Astrocyte (in vitro differentiated cells and primary cell): ENCODE results near the gene NABP1. TPM values are rescaled to one million over a fixed set of nuclear protein-coding genes. Genes with fewer than 3 reads are reported as not detected.

ENCODE experiments used
- DNase-seq: peaks from one replicate; pipeline ENCODE4 v3.0.0-alpha.2; 2010; ENCODE audit warnings: low read depth
- FAIRE-seq: peaks from 2 replicates; lab custom pipeline; 2011; peaks lifted over from hg19 to GRCh38; lab: Jason Lieb, UNC
- H2AFZ ChIP-seq: 2 replicates; pipeline ENCODE4 v1.6.0; 2012; ENCODE audit warnings: low read depth, low read length, inconsistent platforms
- H3K27ac ChIP-seq: 2 replicates; pipeline ENCODE4 v1.5.1; 2011; ENCODE audit warnings: low read depth, low read length, inconsistent platforms
- H3K27me3 ChIP-seq: 2 replicates; pipeline ENCODE4 v1.6.0; 2011; ENCODE audit warnings: low read length, inconsistent platforms; ENCODE audit not compliant: insufficient read depth
- H3K36me3 ChIP-seq: 2 replicates; pipeline ENCODE4 v1.5.1; 2011; ENCODE audit warnings: low read length, inconsistent platforms; ENCODE audit not compliant: insufficient read depth
- H3K4me1 ChIP-seq: 2 replicates; pipeline ENCODE4 v1.5.1; 2011; ENCODE audit warnings: low read length, inconsistent platforms; ENCODE audit not compliant: insufficient read depth
- H3K4me2 ChIP-seq: 2 replicates; pipeline ENCODE4 v1.6.0; 2012; ENCODE audit warnings: low read length, inconsistent platforms
- H3K4me3 ChIP-seq: 2 replicates; pipeline ENCODE4 v1.5.1; 2011; ENCODE audit warnings: low read depth, mild to moderate bottlenecking, low read length, inconsistent platforms; ENCODE audit not compliant: insufficient read depth
- H3K79me2 ChIP-seq: 2 replicates; pipeline ENCODE4 v1.6.0; 2012; ENCODE audit warnings: mild to moderate bottlenecking, low read length, inconsistent platforms; ENCODE audit not compliant: insufficient read depth
- H3K9ac ChIP-seq: 2 replicates; pipeline ENCODE4 v1.6.0; 2012; ENCODE audit warnings: mild to moderate bottlenecking, low read length, inconsistent platforms
- H3K9me3 ChIP-seq: 2 replicates; pipeline ENCODE4 v1.5.1; 2012; ENCODE audit warnings: low read depth, mild to moderate bottlenecking, low read length, inconsistent platforms; ENCODE audit not compliant: insufficient read depth
- H4K20me1 ChIP-seq: 2 replicates; pipeline ENCODE4 v1.6.0; 2012; ENCODE audit warnings: low read length, inconsistent platforms; ENCODE audit not compliant: insufficient read depth
- H3K27ac Mint-ChIP-seq: one replicate; pipeline ENCODE4 v1.8.0; 2021; ENCODE audit warnings: mild to moderate bottlenecking, mixed read lengths; ENCODE audit not compliant: unreplicated experiment
- H3K27me3 Mint-ChIP-seq: one replicate; pipeline ENCODE4 v1.8.0; 2021; ENCODE audit warnings: low read depth, mixed read lengths; ENCODE audit not compliant: unreplicated experiment
- H3K36me3 Mint-ChIP-seq: one replicate; pipeline ENCODE4 v1.8.0; 2021; ENCODE audit warnings: low read depth, mixed read lengths; ENCODE audit not compliant: unreplicated experiment
- H3K4me1 Mint-ChIP-seq: one replicate; pipeline ENCODE4 v1.8.0; 2021; ENCODE audit warnings: low read depth, mixed read lengths; ENCODE audit not compliant: unreplicated experiment
- H3K4me3 Mint-ChIP-seq: one replicate; pipeline ENCODE4 v1.8.0; 2021; ENCODE audit warnings: mild to moderate bottlenecking, moderate library complexity, mixed read lengths; ENCODE audit not compliant: unreplicated experiment
- H3K9me3 Mint-ChIP-seq: one replicate; pipeline ENCODE4 v1.8.0; 2021; ENCODE audit warnings: mild to moderate bottlenecking, mixed read lengths; ENCODE audit not compliant: unreplicated experiment
- EZH2 ChIP-seq: IDR thresholded peaks from 2 replicates; pipeline ENCODE4 v1.6.1; 2012; ENCODE audit warnings: mild to moderate bottlenecking, low read length, inconsistent platforms; ENCODE audit not compliant: insufficient read depth
- total RNA-seq: library from RNA; stranded (reverse); gene quantifications from 2 replicates; pipeline ENCODE4 v1.2.1, GENCODE V29; 2021
- TF ChIP-seq, protein P1 (sequence below): IDR thresholded peaks from 2 replicates; pipeline ENCODE4 v1.5.1; 2011; ENCODE audit warnings: low read depth, mild to moderate bottlenecking, inconsistent platforms, low read length, moderate library complexity; ENCODE audit not compliant: insufficient read depth

The NABP1 gene
- total RNA-seq, 1 donor from 2014 or later: 213 TPM

DNA sequence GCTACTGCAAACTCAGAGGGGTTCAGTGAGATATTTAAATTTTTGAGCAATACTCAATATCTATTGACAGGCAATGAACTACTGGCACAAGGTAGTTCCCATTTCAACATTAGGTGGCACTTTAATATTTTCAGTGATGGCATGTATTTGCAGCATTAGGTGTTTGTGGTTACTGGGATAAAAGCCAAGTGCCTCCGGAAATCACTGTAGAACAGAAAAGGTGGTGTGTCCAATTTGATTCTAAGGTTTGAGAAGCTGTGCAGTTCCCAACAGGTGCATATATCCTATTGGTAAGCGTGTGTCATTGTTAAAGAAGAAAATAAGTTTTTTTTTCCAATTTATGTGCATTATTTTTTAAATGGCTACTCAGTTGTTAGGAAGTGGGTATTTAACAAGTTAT is 41.3 kb downstream of the NABP1 start:
- FAIRE-seq: no peak
- no peaks in the 10 kb centered on the region for H3K36me3 ChIP-seq
- Mint-ChIP-seq H3K9me3 (no peaks in the 10 kb centered on the region), H3K27me3 (no peaks in the 10 kb centered on the region), H3K27ac (no peak overlapping the region), H3K4me3 (no peak overlapping the region), H3K4me1 (peaks cover 3% of the 10 kb centered on the region), H3K36me3 (no peaks in the 10 kb centered on the region)
- no peak overlapping the region for H3K9ac ChIP-seq
- no peaks in the 10 kb centered on the region for H4K20me1 ChIP-seq
- TF ChIP-seq, protein P1, sequence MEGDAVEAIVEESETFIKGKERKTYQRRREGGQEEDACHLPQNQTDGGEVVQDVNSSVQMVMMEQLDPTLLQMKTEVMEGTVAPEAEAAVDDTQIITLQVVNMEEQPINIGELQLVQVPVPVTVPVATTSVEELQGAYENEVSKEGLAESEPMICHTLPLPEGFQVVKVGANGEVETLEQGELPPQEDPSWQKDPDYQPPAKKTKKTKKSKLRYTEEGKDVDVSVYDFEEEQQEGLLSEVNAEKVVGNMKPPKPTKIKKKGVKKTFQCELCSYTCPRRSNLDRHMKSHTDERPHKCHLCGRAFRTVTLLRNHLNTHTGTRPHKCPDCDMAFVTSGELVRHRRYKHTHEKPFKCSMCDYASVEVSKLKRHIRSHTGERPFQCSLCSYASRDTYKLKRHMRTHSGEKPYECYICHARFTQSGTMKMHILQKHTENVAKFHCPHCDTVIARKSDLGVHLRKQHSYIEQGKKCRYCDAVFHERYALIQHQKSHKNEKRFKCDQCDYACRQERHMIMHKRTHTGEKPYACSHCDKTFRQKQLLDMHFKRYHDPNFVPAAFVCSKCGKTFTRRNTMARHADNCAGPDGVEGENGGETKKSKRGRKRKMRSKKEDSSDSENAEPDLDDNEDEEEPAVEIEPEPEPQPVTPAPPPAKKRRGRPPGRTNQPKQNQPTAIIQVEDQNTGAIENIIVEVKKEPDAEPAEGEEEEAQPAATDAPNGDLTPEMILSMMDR: no peak
- TF ChIP-seq EZH2: no peak
- no peaks in the 10 kb centered on the region for H3K27me3 ChIP-seq
- H3K4me1 ChIP-seq: no peaks in the 10 kb centered on the region
- no peak for DNase-seq
- H3K27ac ChIP-seq: no peak overlapping the region
- no peaks in the 10 kb centered on the region for H3K79me2 ChIP-seq
- H3K4me3 ChIP-seq: no peak overlapping the region
- H3K4me2 ChIP-seq: no peak overlapping the region
- H2AFZ ChIP-seq: no peak overlapping the region
- no peaks in the 10 kb centered on the region for H3K9me3 ChIP-seq

DNA sequence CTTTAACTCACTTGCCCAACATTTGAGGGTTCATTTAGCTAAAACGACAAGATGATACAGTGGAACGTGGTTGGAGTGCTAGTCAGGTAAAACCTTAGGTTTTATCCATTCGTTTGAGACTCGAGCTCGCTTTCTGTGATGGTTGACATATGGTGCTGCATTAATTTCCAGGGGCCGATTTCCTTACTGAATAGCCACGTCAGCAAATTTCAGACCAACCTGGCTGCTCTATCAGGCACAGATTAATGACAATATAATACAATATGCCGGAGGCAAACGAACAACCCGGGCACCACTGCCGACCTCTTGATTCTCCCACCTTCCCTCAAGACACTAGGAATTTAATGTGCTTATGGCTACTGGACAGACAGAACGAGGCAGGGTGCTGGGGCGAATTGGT is 42.0 kb downstream of the NABP1 start:
- Mint-ChIP-seq H3K27me3 (no peaks in the 10 kb centered on the region), H3K4me3 (no peak overlapping the region), H3K4me1 (peaks cover 3% of the 10 kb centered on the region), H3K36me3 (no peaks in the 10 kb centered on the region), H3K9me3 (no peaks in the 10 kb centered on the region), H3K27ac (no peak overlapping the region)
- Histone ChIP-seq H3K36me3 (no peaks in the 10 kb centered on the region), H3K27me3 (no peaks in the 10 kb centered on the region), H3K9me3 (no peaks in the 10 kb centered on the region), H3K4me3 (no peak overlapping the region), H3K4me2 (no peak overlapping the region), H4K20me1 (no peaks in the 10 kb centered on the region), H3K27ac (no peak overlapping the region), H3K4me1 (no peaks in the 10 kb centered on the region), H2AFZ (no peak overlapping the region), H3K79me2 (no peaks in the 10 kb centered on the region), H3K9ac (no peak overlapping the region)
- FAIRE-seq: no peak
- TF ChIP-seq, protein P1: no peak
- no peak for TF ChIP-seq EZH2
- DNase-seq: no peak

DNA sequence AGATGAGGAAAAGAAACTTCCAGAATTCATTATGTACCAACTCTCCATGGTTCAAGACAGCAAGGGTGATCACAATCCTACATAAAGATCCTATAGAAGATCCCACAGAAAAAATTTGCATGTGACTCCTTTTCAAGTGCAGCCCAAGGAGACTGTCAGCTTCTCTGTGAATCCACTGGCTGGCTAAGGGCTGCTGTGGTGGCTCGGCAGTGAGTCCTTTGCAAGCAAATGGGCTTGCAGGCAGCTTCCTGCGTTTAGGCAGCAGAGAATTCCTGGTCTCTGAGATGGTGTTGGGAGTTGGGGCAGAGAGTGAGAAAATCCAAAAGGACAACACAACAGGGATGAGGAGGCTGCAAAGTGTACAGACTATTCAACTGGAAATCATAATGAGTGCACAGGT is 43.4 kb downstream of the NABP1 start:
- H3K36me3 ChIP-seq: no peaks in the 10 kb centered on the region
- Mint-ChIP-seq H3K27me3 (no peaks in the 10 kb centered on the region), H3K36me3 (no peaks in the 10 kb centered on the region), H3K4me3 (no peak overlapping the region), H3K9me3 (no peaks in the 10 kb centered on the region), H3K27ac (no peak overlapping the region), H3K4me1 (peaks cover 3% of the 10 kb centered on the region)
- no peaks in the 10 kb centered on the region for H3K27me3 ChIP-seq
- TF ChIP-seq EZH2: no peak
- TF ChIP-seq, protein P1: no peak
- H3K9me3 ChIP-seq: no peaks in the 10 kb centered on the region
- no peaks in the 10 kb centered on the region for H3K79me2 ChIP-seq
- no peak overlapping the region for H3K4me2 ChIP-seq
- H3K4me3 ChIP-seq: no peak overlapping the region
- DNase-seq (no peak), FAIRE-seq (no peak)
- H3K9ac ChIP-seq: no peak overlapping the region
- H4K20me1 ChIP-seq: no peaks in the 10 kb centered on the region
- H3K4me1 ChIP-seq: no peaks in the 10 kb centered on the region
- no peak overlapping the region for H2AFZ ChIP-seq
- H3K27ac ChIP-seq: no peak overlapping the region
